NCI-H510A treated with DMSO at 0.1 percent for 48 hours (cell line): ENCODE data around the gene RNF4.
"Not testable (repeated sequence)": the region's sequence is repeated elsewhere in the genome, so short reads cannot be mapped to it uniquely, and the experiment has no call there.

ENCODE experiments used
- DNase-seq: peaks from one replicate; lab custom pipeline; 2025; lab: John Stamatoyannopoulos, UW

The RNF4 gene, protein sequence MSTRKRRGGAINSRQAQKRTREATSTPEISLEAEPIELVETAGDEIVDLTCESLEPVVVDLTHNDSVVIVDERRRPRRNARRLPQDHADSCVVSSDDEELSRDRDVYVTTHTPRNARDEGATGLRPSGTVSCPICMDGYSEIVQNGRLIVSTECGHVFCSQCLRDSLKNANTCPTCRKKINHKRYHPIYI

DNA sequence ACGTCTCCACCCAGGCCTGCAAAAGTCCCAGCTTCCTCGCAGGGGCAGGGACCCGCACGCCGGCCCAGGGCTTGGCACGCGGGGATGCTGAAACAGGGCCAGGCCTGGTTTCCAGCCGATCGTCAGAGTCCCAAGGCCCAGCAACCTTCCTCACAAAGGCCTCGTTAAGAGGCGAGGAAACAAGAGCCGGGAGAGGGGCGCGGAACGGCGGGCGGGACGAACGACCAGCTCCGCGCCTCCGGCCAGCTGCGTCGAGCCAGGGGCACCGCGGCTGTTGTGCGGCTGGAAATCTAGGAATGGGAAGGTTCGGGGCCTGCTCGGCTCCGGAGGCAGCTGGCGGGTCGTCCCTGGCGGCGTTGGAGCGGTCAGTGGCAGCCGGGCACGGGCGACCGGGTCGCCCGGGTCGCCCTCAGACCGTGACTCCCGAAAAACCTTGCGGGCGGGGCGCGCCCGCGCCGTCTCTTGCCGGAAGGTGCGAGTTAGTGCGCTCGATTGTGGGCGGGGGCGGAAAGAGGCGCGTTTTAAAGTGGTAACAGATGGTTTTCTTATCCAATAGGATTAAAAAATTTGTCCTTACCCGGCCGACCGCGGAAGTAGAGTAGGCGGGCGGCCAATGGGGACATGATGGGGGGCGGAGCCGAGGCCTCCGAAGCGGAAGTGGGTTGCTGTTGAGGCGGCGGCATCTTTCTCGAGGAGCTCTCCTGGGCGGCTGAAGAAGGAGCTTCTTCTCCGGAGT lies at the start of gene RNF4:
Gene RNF4 (plus strand): TSS at position 651 of the 736 bp plus-strand sequence. CDS start 21,388 bp downstream, outside the sequence.
- DNase-seq, result peak; percentile 81

DNA sequence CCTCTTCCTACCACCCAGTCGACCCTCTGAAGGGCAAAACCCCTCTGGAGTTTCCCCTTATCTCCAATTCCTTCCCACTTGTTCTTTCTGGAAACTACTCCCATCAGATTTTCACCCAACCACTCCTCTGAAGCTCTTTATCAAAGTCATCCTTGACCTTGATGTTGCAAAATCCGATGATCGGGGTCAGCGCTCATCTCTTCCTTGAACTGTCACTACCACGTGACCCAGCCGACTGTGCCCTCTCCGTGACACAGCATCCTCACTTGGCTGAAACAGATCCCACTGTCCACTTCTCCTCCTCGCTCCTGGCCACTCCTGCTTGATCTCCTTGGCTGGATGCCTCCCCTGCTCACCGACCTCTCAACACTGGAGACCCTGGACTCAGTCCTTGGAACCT lies 49.1 kb upstream of the RNF4 start:
- no peak for DNase-seq

DNA sequence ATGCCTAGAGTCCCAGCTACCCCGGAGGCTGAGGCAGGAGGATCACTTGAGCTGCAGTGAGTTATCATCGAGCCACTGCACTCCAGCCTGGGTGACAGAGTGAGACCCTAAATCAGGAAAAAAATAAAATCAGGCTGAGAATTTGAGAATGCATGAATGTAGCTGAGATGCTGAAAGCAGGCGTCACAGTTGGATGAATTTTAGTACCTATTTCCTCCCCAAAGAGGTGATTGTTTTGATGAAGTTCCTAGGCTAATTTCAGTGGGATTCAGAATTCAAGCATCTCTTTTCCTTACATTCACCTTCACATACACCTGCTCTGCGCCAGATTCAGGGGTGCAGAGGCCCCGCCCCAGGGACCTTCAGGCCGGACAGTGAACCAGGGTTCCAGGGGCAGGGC lies 47.0 kb upstream of the RNF4 start:
- no peak for DNase-seq

DNA sequence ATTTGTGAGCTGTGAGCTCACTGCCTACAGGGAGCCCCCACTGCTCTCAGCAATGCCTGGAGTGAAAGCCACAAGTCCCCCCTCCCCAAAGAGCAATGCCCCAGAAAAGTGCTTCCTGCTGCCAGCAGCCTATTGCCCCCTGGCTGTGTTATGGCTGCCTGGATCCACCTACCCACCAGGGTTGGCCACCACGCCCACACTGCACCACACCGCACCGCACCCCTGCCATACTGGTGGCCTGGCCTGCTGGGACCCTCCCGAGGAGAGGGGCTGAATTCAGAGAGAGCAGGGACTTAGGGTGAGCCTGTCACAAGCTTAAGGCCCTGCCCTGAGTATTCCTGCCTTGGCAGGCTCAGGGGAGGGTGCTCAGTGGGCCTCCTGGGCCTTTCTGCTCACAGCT lies 45.8 kb upstream of the RNF4 start:
- no peak for DNase-seq

DNA sequence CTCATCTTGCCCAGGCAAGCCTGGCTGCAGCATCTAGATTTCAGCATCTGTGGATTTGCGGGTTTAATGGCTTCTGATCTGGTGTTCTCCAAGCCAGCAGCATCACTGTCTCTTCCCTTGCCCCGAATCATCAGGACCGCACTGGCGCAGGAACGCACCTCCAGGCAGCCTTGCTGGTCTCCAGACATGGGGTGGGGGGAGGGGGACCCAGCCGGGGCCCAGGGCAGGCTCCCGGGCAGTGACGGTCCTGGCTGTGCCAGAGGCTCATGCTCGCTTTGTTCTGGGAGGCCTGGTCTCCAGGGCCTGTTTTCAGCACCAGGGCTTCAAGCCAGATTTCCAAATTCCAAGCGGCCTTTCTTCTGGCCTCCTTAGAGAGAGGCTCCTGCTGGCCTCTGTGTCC lies 45.2 kb upstream of the RNF4 start:
- DNase-seq, result no peak

DNA sequence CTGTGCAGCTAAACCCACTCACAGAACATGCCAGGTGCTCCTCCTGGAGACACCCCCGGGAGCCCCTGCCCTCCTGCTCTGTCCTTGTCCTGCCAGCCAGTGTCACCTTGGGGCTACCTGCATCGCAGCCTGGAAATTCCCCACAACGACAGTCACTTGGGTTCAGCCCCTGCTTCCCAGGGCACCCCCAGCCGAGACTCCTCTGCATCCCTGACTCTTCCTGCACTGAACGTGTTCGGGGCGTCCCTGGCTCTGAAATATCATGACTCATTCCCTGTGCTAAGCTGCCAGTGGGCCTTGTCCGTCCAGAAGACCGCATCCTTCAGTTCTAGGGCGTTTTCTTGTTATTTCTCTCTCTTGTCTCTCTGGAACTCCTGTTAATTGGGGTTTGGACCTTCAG lies 44.3 kb upstream of the RNF4 start:
- DNase-seq, result no peak

DNA sequence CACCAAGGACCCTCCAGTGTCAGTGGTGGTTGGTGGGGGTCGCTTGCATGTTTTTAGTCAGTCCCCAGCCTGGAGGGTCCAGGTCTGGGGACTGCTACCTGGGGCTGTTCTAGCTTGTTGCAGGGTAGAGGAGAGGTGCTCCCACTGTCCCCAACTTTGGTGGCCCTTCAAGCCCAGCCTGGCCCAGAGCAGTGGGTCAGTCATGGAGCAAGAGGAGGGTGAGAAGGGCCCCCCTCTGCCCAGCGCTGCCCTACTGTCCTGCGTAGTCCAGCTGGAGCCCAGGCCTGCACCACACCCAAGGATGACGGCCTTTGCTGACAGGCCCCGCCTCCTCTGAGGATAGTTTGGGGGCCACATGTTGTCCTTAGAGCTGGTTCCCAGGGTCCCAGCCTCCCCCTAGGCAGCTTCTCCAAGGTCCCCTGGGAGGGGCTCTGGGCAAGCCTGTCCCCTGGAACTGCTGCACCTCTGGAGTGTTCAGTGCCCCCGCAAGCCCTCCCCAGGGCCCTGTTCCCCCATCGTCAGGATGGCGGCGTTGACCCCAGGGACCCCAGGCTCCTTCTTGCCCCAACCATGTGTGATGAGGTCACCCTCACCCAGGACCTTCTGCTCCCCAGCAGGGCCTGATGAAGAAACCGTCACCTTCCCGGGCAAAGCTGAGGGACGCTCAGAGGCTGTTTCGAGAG lies 43.4 kb upstream of the RNF4 start:
- no peak for DNase-seq

DNA sequence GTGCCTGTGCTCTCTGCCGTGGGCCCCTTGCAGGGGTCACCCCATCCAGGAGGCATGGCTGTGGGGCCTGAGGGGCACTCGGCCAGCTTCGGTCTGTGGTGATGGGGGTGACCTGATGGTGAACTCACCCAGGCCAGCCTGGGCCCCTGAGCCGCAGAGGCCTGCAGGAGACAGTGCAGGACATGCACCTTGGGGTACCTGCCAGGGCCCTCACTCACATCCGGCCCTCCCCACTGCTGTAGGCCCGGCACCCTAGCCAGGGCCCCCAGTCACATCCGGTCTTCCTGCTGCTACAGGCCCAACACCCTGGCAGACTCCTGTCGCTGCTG lies 42.9 kb upstream of the RNF4 start:
- no peak for DNase-seq

DNA sequence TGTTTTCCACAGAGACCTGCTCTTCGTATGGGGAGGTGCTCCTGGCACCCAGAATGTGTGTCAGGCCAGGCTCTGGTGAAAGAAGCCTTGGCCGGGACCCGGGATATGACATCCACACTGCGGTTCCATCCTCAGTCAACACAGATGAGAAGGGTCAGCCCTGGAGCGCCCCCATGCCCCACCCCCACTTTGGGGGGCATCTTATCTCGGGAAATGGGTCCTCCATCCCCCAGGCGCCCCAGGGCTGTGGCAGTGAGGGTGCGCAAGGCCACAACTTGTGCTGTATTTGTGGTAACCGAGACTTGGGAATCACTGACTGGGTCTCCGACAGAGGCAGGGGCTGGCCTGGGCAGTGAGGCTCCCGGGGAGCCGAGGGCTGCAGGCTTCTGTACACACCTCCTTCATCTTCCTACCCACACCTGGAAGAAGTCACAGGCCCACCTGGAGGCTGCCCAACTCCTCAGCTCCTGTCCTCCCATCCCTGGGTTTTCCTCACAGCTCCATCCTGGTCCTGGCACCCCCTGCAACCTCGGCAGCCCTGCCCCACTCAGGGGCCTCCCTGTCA lies 42.1 kb upstream of the RNF4 start:
- DNase-seq, result no peak

DNA sequence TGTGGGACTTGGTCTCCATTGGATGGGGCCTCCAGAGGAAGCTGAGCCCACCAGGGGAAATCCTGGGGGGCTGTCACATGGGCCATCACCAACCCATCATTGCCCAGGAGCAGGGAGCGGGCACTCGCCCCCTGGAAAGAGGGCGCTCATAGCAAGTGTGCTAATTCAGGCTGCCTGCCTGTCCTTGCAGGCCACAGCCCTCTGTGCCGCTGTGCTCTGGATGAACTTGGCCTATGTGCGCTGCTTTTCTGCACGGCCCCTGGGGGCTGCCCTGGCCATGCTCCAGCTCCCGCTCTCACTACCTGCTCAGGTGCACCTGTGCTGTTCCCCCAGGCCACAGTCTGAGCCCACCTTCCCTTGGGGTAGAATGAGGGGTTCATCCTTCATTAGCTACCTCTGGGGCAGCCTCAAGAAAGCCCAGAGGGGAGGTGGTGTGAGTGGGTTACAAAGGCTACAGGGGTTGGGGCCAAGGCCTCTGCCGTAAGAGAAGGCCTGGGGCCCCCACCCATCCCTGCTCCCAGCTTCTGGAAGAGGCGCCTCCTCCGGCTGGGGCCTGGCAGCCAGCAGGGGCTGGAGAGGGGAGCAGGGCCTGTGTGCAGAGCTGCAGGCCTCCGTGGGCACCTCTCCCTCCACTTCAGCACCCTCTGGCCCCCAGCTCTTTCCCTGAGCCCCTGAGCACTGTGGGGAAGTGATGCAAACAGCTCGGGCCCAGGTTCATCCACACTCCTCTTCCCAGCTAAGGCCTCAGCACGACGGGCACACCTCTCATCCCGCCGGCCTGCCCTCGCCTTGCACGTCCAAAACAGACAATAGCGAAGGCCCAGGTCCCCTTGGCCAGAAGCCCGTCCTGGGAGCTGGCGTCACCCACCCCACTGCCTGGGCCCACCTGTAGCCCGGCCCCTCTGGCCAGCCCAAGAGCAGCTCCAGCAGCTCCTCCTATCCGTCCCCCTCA lies 41.2 kb upstream of the RNF4 start:
- no peak for DNase-seq

DNA sequence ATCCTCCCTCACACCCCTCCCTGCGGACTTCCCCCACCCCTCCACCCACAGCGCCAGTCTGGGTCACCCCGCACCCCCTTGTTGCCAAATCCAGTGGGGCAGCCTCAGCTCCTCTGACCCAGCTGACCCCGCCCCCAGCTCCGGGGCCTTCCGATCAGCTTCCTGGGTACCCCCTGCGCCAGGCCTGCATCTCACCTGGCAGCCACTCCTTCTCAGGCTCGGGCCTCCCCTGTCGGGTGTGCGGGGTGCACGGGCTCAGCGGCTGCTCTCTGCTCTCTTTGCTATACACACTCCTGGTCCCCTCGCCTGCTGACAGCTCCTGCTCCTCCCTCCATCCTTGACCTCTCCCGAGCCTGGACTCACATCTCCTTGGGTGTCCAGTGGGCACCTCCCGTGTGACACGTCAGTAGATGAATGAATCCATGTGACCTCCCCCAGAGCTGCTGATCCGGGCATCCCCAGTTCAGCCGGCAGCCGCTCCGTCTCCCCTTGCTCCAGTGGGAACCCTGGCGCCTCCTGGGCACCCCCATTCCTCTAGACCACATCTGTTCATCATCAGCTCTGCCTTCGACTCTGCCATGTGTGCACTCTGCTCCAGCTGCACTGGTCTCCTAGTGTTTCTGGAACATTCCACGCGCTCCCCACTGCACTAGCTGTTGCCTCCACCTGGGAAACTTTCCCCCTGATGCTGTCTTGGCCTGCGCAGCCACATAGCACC lies 40.3 kb upstream of the RNF4 start:
- no peak for DNase-seq

DNA sequence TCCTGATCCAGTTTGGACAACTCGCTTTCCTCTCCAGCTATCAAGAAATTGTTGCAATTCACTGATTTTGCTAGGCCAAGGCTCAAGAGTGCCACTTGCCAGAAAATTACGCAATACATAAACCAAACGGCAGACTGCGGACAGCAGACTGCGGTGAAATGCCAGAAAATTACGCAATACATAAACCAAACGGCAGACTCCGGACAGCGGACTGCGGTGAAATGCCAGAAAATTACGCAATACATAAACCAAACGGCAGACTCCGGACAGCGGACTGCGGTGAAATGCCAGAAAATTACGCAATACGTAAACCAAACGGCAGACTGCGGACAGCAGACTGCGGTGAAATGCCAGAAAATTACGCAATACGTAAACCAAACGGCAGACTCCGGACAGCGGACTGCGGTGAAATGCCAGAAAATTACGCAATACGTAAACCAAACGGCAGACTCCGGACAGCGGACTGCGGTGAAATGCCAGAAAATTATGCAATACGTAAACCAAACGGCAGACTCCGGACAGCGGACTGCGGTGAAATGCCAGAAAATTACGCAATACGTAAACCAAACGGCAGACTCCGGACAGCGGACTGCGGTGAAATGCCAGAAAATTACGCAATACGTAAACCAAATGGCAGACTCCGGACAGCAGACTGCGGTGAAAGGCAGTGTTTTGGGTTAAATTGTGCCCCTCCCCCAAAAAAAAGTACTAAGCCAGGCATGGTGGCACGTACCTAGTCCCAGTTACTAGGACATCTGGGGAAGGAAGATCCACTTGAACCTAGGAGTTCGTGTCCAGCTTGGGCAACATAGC lies 38.8 kb upstream of the RNF4 start:
- not testable (repeated sequence) for DNase-seq

DNA sequence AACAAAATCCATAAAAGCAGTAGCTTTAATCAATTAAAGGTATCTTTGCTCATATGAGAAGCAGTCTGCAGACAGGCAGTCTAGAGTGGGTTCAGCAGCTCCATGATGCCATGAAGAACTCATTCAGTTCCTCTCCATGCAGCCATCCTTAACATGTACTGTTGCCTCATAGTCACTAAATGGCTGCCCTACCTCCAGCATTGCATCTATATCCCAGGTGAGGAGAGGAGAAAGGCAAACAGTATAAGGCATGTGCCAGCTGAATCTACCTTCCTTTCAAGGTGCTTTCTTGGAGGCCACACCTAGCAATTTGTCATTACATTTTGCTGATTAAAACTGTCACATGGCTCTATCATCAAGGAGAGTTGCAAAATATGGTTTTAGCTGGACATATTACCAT lies 36.9 kb upstream of the RNF4 start:
- DNase-seq, result no peak

DNA sequence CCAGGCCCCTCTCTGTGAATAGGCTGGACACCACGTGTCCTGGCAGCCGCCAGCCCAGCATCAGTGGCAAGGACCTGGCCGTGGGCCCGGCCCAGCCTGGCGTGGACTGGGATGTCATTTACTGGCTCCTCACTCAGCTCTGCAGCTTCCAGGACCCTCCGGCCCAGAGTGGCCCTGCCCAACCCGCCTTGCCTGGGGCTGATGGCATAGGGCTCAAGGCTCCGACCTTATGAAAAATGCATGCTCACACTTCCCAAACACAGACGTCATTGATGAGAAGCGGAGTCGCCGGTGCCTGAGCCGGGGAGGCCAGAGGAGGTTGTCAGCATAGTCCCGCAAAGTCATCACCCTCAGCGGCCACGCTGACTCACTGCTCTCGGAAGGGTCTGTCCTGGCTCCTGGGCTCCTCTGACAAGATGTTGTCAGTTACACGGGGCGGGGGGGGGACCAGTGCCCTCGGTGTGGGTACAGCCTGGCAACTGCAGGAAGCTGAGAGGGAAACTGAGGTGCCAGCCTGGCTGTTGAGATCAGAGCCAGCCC lies 35.8 kb upstream of the RNF4 start:
- no peak for DNase-seq

DNA sequence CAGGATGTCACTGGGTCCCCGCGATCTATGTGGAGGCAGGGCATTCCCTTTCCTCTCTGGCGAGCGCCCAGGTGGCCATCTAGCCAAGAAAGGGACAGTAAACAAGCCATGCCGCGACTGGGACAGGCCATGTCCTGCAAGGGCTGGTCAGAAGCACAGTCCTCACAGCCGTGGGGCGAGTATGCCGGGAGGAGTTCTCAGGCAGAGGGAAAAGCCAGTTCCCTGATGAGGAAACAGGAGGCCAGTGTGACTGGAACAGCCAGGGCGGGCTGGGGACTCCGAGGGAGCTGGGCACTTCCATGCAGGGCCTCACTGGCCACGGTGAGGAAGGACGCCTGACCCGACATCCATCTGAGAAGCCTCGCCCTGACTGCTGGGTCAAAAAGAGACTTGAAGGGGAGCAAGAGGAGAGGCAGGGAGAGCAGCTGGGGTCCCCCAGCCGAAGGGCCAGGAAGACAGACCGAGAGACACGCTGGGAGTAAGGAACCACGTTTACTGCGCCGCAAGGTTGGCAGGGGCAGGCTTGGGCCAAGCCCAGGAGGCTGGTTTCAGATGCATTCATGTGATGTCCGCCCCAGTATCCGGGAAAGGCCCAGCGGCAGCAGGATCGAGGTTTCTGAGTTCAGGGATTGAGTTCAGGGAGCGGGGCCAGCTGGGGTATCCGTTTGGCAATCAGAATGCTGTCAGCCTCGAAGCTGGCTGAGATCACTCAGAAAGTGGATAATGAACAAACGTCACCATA lies 35.1 kb upstream of the RNF4 start:
- DNase-seq, result no peak

DNA sequence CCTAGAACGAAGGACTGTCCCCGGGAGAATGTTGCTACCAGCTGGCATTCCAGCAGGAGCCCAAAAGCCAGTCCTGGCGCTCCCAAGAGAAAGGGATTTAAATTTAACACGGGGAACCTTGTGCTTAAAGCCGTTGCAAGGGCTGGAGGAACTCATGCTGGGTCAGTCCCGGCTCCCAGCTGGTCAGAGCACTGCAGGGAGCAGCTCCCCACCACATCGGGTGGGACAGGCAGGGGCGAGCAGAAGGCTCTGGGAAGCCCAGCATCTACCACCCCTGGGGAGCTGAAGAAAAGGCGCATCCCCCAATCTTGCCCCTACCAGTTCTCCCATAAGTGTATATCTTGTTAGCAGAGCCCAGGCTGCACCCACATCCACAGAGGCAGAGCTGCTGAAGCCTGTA lies 34.5 kb upstream of the RNF4 start:
- no peak for DNase-seq

DNA sequence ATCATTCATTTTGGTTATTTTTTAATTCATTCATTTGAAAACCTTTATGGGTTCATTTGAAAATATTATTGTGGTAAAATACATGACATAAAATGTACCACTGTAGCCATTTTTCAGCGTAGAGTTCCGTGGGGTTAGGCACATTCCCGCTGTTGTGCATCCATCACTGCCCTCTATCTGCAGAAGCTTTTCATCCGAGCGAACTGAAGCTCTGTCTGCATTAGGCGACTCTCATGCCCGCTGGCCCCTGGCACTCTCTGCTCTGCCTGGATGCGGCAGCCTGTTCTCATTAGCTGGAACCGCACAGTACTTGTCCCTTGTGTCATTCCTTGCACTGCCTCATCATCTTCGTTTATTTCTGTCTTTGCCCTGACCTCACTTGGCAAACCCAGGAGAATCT lies 32.6 kb upstream of the RNF4 start:
- DNase-seq, result peak; percentile 4

DNA sequence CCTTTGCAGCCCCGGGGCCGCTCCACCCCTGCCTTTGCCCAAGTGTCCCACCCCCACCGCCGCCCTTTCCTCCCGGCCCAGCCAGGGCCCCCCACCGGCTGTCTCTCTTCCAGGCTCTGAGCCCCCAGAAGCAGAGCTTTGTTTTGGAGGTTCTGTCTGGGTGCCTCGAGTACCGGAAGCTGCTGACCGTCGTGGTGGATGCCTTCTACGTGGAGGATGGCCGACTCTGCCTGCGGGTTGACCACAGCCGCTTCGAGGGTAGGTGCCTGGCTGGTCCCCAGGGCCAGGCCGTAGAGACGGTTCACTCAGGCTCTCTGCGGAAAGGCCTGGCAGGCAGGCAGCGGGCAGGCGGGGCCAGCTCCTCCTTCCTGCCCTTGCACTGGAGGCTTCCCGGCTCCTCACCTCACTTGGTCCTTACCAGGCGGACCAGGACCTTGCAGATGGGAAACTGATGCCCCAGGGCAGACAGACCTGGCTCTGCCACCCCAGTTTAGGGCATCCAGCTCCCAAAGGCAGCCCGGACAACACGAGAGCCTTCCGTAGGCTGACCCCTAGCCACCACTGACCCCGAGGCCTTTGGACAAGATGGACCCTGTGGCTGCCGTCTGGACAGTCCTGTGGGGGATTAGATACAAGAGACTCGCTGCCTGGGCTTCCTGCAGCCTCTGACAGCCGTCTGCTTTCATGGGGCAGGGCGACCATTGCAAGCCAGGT lies 32.0 kb upstream of the RNF4 start:
- no peak for DNase-seq
